ENCODE results near the gene RAX.

GRCh38 chr18:59231114-59231513 is 42.1 kb downstream of the RAX start:
- TF ChIP-seq CTCF (IDR thresholded peaks at IDR 0.05) (no peak), CBFB (CRISPR knock-in tag; IDR thresholded peaks at IDR 0.05; ENCODE audit: low read depth) (no peak), CREB1 (CRISPR knock-in tag; IDR thresholded peaks at IDR 0.05) (no peak)
